Nephron (organoid): ENCODE results near the gene LDLR.

Experiments
- H3K27ac Mint-ChIP-seq, 3 experiments: 2 replicates each; pipeline ENCODE4 v1.8.0; 2020; ENCODE audit warnings: mixed read lengths in 3 of 3, mild to moderate bottlenecking in 2 of 3, moderate library complexity in 1 of 3
- H3K27me3 Mint-ChIP-seq: 2 replicates; pipeline ENCODE4 v1.8.0; 2021; ENCODE audit warnings: low read depth, mild to moderate bottlenecking, moderate library complexity, mixed read lengths
- H3K36me3 Mint-ChIP-seq: 2 replicates; pipeline ENCODE4 v1.8.0; 2020; ENCODE audit warnings: low read depth, mixed read lengths
- H3K4me1 Mint-ChIP-seq: 2 replicates; pipeline ENCODE4 v1.8.0; 2020; ENCODE audit warnings: mixed read lengths
- H3K4me3 Mint-ChIP-seq, 3 experiments: 2 replicates each; pipeline ENCODE4 v1.8.0; 2020; ENCODE audit warnings: mild to moderate bottlenecking in 3 of 3, mixed read lengths in 3 of 3, moderate library complexity in 2 of 3
- H3K9me3 Mint-ChIP-seq: 2 replicates; pipeline ENCODE4 v1.8.0; 2020; ENCODE audit warnings: mixed read lengths
- CTCF ChIP-seq, 3 experiments: fragments of 200-600 bp; sonication (generic); IDR thresholded peaks; one replicate each; pipeline ENCODE4 v1.5.0; 2021; ENCODE audit warnings: antibody characterized with exemption in 3 of 3; ENCODE audit not compliant: unreplicated experiment in 3 of 3

Gene LDLR

DNA sequence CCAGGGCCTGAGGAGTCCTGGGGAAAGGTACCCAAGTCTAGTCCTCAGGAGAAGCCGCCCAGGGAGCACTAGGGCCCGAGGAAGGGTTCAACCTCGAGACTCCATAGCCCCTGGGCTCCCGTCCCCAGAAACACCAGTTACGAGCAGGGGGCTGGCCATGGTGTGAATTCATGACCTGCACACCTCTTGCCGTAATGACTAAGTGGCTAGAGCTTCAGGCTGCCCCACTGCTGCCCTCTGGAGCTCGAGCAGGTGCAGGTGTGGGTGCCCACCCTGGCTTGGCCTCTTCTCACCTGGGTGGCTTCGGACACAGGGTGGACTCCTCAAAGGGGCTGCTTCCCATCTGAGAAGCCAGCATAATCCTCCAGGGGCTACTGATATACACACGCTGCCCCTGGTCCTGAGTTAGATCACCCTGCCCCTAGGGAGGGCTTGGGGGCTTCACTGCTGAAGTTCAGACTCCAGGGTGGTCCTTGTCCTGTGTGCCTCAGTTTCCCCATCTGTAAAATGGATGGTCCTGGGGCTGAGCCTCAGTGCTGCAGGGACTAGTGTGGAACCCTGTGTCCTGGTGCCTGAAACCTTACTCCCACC is 52.8 kb downstream of the LDLR start:
- no peak for TF ChIP-seq CTCF (IDR thresholded peaks at IDR 0.05; ENCODE audit: unreplicated experiment in 3 of 3)
- peak overlapping the region; percentile 97 to 99 (median 98) for H3K27ac Mint-ChIP-seq
- H3K4me3 Mint-ChIP-seq, result peak overlapping the region; percentile 4 to 34 (median 26)
- H3K36me3 Mint-ChIP-seq, result peaks cover 11% of the 10 kb centered on the region
- peaks cover 3% of the 10 kb centered on the region for H3K27me3 Mint-ChIP-seq
- H3K4me1 Mint-ChIP-seq, result peaks cover 31% of the 10 kb centered on the region
- no peaks in the 10 kb centered on the region for H3K9me3 Mint-ChIP-seq

- Mint-ChIP-seq H3K4me1 (peaks cover 29% of the 10 kb centered on the region), H3K27me3 (peaks cover 3% of the 10 kb centered on the region), H3K9me3 (no peaks in the 10 kb centered on the region), H3K27ac (peak overlapping the region; percentile 97 to 99 (median 98)), H3K36me3 (peaks cover 12% of the 10 kb centered on the region), H3K4me3 (peak overlapping the region in 2 of 3 experiments; percentile 26 to 34)
- TF ChIP-seq CTCF (IDR thresholded peaks at IDR 0.05; ENCODE audit: unreplicated experiment in 3 of 3), result no peak
Observed at GRCh38 chr19:11142528-11143171, 53.4 kb downstream of the LDLR start.

- H3K9me3 Mint-ChIP-seq, result no peaks in the 10 kb centered on the region
- H3K4me1 Mint-ChIP-seq, result peaks cover 13% of the 10 kb centered on the region
- peaks cover 12% of the 10 kb centered on the region for H3K36me3 Mint-ChIP-seq
- no peaks in the 10 kb centered on the region for H3K27me3 Mint-ChIP-seq
- no peak overlapping the region for H3K4me3 Mint-ChIP-seq
- TF ChIP-seq CTCF (IDR thresholded peaks at IDR 0.05; ENCODE audit: unreplicated experiment in 3 of 3), result no peak
- H3K27ac Mint-ChIP-seq, result peak overlapping the region; percentile 88 to 92 (median 90)
Observed at GRCh38 chr19:11145536-11145924, 56.3 kb downstream of the LDLR start.

GRCh38 chr19:11148001-11148400 is 58.7 kb downstream of the LDLR start:
- Mint-ChIP-seq H3K27me3 (no peaks in the 10 kb centered on the region), H3K4me3 (no peak overlapping the region), H3K36me3 (peaks cover 17% of the 10 kb centered on the region), H3K4me1 (peaks cover 22% of the 10 kb centered on the region), H3K27ac (peak overlapping the region; percentile 28 to 72 (median 70)), H3K9me3 (no peaks in the 10 kb centered on the region)
- TF ChIP-seq CTCF (IDR thresholded peaks at IDR 0.05; ENCODE audit: unreplicated experiment in 3 of 3), result no peak

- peaks cover 8% of the 10 kb centered on the region for H3K36me3 Mint-ChIP-seq
- TF ChIP-seq CTCF (IDR thresholded peaks at IDR 0.05; ENCODE audit: unreplicated experiment in 3 of 3), result no peak
- H3K27ac Mint-ChIP-seq, result peak overlapping the region; percentile 96 to 99 (median 98)
- no peaks in the 10 kb centered on the region for H3K27me3 Mint-ChIP-seq
- H3K4me3 Mint-ChIP-seq, result peak overlapping the region; percentile 21 to 73 (median 39)
- no peaks in the 10 kb centered on the region for H3K9me3 Mint-ChIP-seq
- H3K4me1 Mint-ChIP-seq, result peaks cover 28% of the 10 kb centered on the region
Observed at GRCh38 chr19:11151181-11151580, 61.9 kb downstream of the LDLR start.
